Skeletal muscle cell (primary cell): Measurements from ENCODE around the gene GJA4.

ENCODE experiments used
- DNase-seq: peaks from one replicate; pipeline ENCODE4 v3.0.0-alpha.2; 2010; ENCODE audit warnings: low read depth
- H3K4me3 ChIP-seq: 2 replicates; pipeline ENCODE4 v1.5.1; 2011; ENCODE audit warnings: low read depth, mild to moderate bottlenecking, control low read depth, low read length, moderate library complexity

GJA4 gene

GRCh38 chr1:34792868-34793727 lies at the start of gene GJA4:
TSS of gene GJA4 (plus strand) at chr1:34792999. CDS start at chr1:34794214, 1,215 bp downstream.
- DNase-seq: no peak
- H3K4me3 ChIP-seq: no peak within 1 kb of the TSS

DNA sequence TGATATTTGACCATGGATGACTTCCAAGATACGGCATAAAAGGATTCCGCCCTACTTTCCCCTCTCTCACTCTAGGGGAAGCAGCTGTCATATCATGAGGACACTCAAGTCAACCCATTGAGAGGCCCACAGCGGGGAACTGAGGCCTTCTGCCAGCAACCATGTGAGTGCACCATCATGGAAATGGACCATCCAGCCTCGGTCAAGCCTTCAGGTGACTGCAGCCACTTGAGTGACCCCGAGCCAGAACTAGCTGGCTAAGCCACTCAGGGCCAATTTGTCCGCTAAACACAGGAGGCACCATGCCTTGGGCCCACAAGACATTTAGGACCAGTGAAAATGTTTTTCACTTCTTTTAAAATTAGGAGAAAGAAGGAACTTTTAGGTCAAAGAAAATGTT lies 49.0 kb upstream of the GJA4 start:
- no peak for DNase-seq
- H3K4me3 ChIP-seq: no peak overlapping the region

DNA sequence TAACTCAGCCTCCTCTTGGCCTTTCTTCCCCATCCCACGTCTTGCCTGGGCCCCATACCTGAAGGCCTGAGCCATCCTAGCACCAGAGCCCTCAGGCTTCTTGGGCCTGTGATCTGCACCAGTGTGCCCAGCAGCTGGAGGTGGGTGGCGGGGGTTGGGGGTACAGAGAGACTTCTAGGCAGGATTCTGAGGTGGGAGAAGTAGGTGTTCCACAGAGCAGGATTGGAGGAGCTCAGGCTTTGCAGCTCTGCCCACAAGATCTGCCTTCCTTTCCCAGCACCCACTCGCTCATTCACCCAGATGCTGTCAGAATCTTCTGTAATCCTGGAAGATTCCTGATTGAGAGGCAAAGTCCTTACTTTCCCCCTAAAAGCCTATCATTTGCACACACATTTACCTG lies 47.9 kb upstream of the GJA4 start:
- DNase-seq: no peak
- H3K4me3 ChIP-seq: no peak overlapping the region

- no peak for DNase-seq
- H3K4me3 ChIP-seq: no peak overlapping the region
Measured at GRCh38 chr1:34745666-34746065, 47.1 kb upstream of the GJA4 start.

- no peak overlapping the region for H3K4me3 ChIP-seq
- DNase-seq: no peak
Measured at GRCh38 chr1:34746101-34746500, 46.7 kb upstream of the GJA4 start.

DNA sequence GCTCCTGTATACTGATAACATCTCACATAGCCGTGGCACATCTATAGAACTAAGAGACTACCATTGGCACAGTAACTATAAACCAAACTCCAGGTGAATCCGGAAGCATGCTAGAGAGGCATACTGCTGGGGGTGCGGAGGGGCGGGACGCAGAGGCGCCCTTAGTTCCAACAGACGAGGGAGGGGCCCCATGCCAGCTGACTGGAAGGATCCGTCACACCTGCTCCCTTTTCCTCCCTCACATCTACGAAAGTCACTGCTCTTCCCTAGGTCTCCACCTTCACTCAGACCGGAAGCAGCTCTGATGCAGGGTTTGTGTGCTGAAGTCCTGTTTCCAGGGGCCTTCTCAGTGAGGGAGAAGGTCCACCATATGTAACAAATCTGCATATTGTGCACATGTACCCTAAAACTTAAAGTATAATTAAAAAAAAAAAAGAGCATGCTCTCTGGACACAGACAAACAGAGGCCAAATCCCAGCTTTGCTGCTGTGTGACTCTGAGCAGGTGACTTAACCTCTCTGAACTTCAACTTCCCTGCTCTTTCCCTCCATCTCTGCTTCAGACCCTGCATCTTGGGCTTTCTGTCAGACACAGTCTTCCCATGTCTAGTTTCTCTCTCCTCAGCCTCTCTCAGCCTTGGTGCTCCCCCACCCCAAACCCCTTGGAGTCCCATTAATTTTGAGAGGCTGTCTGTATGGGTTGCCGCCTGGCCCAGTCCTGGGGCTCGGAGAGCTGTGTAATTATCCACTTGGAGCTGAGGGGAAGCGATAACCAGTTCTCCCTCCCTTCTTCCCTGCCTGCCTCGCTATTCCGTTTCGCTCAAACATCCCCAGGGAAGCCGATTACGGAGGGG lies 45.8 kb upstream of the GJA4 start:
- DNase-seq: no peak
- H3K4me3 ChIP-seq: no peak overlapping the region

- DNase-seq: no peak
- no peak overlapping the region for H3K4me3 ChIP-seq
Measured at GRCh38 chr1:34747638-34747941, 45.2 kb upstream of the GJA4 start.

- no peak for DNase-seq
- no peak overlapping the region for H3K4me3 ChIP-seq
Measured at GRCh38 chr1:34749992-34750391, 42.8 kb upstream of the GJA4 start.

- DNase-seq: no peak
- no peak overlapping the region for H3K4me3 ChIP-seq
Measured at GRCh38 chr1:34750610-34751009, 42.2 kb upstream of the GJA4 start.

GRCh38 chr1:34753163-34753562 lies 39.6 kb upstream of the GJA4 start:
- no peak for DNase-seq
- H3K4me3 ChIP-seq: no peak overlapping the region

DNA sequence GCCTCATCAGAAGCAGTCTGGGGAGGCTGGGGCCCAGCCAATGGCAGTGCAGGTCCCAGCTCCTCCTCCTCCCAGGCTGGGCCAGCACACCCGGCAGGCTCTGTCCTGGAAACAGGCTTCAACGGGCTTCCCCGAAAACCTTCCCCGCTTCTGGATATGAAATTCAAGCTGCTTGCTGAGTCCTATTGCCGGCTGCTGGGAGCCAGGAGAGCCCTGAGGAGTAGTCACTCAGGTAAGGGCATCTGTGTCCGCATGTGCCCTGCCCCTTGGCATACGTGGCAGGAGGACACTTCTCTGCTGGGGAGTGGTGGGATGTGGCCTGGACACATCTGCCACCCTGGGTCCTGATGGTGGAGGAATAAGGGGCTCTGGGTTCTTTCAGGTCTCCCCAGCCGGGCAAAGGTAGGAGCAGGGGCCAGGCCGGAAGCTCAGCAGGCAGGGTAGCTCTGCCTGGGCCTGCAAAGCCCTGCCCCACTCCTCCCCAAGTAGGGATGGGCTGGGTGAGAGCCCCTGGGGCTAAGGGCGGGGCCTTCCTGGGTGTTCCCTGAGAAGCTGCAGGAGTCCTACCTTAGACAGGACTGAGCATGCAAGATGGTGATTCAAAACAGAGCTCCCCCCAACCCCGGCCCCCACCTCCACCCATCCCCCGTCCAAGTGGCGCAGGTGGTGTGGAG lies 37.7 kb upstream of the GJA4 start, which contains the start of gene GJB5:
Gene GJB5, plus strand, starts transcription at position 84 of the 674 bp plus-strand sequence. CDS start 2,284 bp downstream, outside the sequence.
- DNase-seq: no peak
- H3K4me3 ChIP-seq: no peak within 1 kb of the TSS

DNA sequence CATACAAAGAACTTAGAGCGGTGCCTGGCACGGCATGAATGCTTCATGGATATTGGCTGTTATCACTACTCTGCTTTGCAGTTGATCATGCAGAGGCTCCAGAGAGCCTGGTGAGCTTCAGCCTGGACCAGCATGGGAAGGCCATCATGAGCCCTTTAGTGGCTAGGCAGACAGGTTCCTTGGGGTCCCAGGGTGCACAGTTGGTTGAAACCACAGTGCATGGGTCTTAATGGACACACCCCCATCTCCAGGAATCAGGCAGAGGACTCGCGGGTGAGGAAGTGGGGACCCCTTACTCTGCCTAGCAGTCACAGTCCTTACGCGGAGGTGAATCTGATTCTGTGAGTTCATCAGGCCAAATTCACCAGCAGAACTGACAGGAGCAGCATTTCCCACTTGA lies 36.8 kb upstream of the GJA4 start:
- H3K4me3 ChIP-seq: no peak overlapping the region
- DNase-seq: no peak

DNA sequence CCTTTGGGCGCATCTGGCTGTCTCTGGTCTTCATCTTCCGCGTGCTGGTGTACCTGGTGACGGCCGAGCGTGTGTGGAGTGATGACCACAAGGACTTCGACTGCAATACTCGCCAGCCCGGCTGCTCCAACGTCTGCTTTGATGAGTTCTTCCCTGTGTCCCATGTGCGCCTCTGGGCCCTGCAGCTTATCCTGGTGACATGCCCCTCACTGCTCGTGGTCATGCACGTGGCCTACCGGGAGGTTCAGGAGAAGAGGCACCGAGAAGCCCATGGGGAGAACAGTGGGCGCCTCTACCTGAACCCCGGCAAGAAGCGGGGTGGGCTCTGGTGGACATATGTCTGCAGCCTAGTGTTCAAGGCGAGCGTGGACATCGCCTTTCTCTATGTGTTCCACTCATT lies 35.4 kb upstream of the GJA4 start:
- no peak overlapping the region for H3K4me3 ChIP-seq
- DNase-seq: no peak

GRCh38 chr1:34758751-34759150 lies 34.0 kb upstream of the GJA4 start:
- no peak for DNase-seq
- H3K4me3 ChIP-seq: no peak overlapping the region

DNA sequence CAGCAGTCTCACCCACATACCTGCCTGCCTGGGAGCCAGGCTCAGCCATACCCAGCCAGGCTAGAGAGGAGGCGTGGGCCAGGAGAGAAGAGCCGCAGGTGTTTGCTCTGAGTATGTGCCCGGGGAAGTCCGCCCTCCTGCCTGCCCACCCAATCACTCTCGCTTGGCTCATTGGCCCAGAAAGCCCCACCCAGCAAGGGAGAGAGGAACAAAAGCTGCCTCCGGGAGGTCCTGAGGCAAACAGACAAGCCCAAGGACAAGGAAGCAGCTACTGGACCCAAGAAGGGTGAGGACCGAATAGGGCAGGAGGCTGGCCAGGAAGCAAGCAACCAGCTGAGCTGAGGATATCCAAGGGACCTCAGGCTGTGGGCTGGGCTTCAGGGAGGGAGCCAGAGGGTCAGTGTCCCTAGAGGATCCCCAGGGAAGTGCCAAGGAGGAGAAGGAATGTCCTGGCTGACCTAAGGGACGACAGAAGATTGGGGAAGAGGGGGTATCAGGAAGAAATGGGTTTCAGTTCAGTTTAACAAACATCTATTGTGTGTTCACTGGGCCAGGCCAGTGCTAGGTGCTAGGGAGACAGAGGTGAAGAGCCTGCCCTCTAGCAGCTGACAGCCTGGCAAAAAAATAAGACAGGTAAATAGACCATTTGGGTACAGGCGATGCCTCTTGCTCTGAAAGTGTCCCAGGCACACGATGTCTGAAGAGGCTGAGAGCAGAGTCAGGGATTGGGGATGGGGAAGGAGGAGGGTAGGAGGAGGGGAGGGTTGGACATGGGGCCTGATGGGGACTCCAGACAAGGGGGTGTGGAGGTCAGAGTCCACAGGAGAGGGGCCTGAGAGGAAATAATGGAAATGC lies 33.1 kb upstream of the GJA4 start, which contains the start of gene GJB4:
Gene GJB4, plus strand, starts transcription at position 238 of the 855 bp plus-strand sequence. CDS start 1,515 bp downstream, outside the sequence.
- DNase-seq: no peak
- H3K4me3 ChIP-seq: no peak within 1 kb of the TSS

DNA sequence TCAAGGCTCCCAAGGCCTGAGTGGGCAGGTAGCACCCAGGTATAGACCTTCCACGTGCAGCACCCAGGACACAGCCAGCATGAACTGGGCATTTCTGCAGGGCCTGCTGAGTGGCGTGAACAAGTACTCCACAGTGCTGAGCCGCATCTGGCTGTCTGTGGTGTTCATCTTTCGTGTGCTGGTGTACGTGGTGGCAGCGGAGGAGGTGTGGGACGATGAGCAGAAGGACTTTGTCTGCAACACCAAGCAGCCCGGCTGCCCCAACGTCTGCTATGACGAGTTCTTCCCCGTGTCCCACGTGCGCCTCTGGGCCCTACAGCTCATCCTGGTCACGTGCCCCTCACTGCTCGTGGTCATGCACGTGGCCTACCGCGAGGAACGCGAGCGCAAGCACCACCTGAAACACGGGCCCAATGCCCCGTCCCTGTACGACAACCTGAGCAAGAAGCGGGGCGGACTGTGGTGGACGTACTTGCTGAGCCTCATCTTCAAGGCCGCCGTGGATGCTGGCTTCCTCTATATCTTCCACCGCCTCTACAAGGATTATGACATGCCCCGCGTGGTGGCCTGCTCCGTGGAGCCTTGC lies 31.5 kb upstream of the GJA4 start:
- no peak for DNase-seq

DNA sequence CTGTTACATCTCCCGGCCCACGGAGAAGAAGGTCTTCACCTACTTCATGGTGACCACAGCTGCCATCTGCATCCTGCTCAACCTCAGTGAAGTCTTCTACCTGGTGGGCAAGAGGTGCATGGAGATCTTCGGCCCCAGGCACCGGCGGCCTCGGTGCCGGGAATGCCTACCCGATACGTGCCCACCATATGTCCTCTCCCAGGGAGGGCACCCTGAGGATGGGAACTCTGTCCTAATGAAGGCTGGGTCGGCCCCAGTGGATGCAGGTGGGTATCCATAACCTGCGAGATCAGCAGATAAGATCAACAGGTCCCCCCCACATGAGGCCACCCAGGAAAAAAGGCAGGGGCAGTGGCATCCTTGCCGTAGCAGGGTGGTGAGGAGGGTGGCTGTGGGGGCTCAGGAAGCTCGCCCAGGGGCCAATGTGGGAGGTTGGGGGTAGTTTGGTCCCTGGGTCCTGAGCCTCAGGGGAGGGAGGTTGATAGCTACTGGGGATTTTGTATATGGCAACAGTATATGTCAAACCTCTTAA lies 31.0 kb upstream of the GJA4 start:
- no peak for DNase-seq
- no peak overlapping the region for H3K4me3 ChIP-seq

More for the DNA sequence above, 31.5 kb upstream of the GJA4 start:
- no peak overlapping the region for H3K4me3 ChIP-seq

DNA sequence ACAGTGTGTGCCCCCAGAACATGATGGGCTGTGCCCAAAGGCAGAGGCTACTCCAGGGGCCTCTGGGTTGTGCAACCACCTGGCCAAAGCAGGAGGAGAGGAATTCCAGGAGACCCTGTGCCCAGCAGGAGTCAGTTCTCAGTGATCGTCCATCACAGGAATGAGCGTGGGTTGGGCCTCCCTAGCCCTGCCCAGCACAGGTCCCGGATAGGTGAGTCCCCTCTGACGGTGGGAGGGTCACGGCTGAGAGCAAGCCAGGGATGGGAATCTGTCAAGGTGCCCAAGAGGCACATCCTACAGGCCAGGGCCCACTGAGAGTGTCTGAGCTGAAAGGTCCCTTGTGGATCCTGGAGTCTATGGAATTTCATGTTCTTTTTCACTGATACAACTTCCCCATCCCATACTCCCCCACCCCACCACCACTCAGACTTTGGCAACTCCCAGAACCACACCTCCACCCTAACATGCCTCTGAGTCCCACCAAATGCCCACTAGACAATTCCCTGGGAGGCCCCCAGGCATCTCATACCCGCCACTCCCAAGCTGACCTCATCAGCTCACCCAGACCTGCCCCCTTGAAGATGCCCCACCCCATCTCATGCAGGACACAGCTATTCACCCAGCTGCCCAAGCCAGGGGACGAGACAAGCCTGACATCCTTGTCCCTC lies 30.2 kb upstream of the GJA4 start:
- no peak overlapping the region for H3K4me3 ChIP-seq
- DNase-seq: no peak
